ENCODE data around the gene ERICH6. TPM values are rescaled to one million over a fixed set of nuclear protein-coding genes. Genes with fewer than 3 reads are reported as not detected.

ERICH6 gene
- total RNA-seq, 8 experiments from 2014 or later, result 0.20 to 0.43 (median 0.23) TPM; not detected in 2

GRCh38 chr3:150691414-150692040 is 12.2 kb downstream of the ERICH6 start:
- WGBS, 10 experiments, result 0 to 93% (median 68%) methylated on average over 1 to 2 of the region's 2 CpGs; no CpG with 5 or more reads in 2 of the 10 experiments
- Histone ChIP-seq H3K27ac (no peak overlapping the region), H3K4me1 (replicated peaks in 1 of 2) (no peaks in the 10 kb centered on the region), H3K4me3 (no peak overlapping the region)
- in situ Hi-C loops (cut with MboI; ENCODE audit: low pct_unique_long_range_greater_than_20kb in 2 of 9, low sequenced_read_pairs in 9 of 9, unreplicated experiment in 9 of 9), result no loop called here
- ATAC-seq (replicated peaks in 6 of 8), result no peak

- Histone ChIP-seq H3K27ac (no peak overlapping the region), H3K4me1 (replicated peaks in 1 of 2) (no peaks in the 10 kb centered on the region), H3K4me3 (no peak overlapping the region)
- in situ Hi-C loops (cut with MboI; ENCODE audit: low pct_unique_long_range_greater_than_20kb in 2 of 9, low sequenced_read_pairs in 9 of 9, unreplicated experiment in 9 of 9), result no loop called here
- ATAC-seq (replicated peaks in 6 of 8), result no peak
Measured at GRCh38 chr3:150687613-150688012, 16.1 kb downstream of the ERICH6 start.

GRCh38 chr3:150682824-150683223 is 20.9 kb downstream of the ERICH6 start:
- in situ Hi-C loops (cut with MboI; ENCODE audit: low pct_unique_long_range_greater_than_20kb in 2 of 9, low sequenced_read_pairs in 9 of 9, unreplicated experiment in 9 of 9), result no loop called here
- no peak overlapping the region for H3K4me3 ChIP-seq
- no peak for ATAC-seq (replicated peaks in 6 of 8)
- no peaks in the 10 kb centered on the region for H3K4me1 ChIP-seq (replicated peaks in 1 of 2)
- H3K27ac ChIP-seq, result no peak overlapping the region

GRCh38 chr3:150682279-150682678 is 21.4 kb downstream of the ERICH6 start:
- Histone ChIP-seq H3K27ac (no peak overlapping the region), H3K4me3 (no peak overlapping the region), H3K4me1 (replicated peaks in 1 of 2) (no peaks in the 10 kb centered on the region)
- WGBS, 10 experiments, result 20 to 67% (median 63%) methylated on average over 1 of the region's 1 CpG; no CpG with 5 or more reads in 6 of the 10 experiments
- in situ Hi-C loops (cut with MboI; ENCODE audit: low pct_unique_long_range_greater_than_20kb in 2 of 9, low sequenced_read_pairs in 9 of 9, unreplicated experiment in 9 of 9), result no loop called here
- no peak for ATAC-seq (replicated peaks in 6 of 8)

- H3K4me3 ChIP-seq, result no peak overlapping the region
- in situ Hi-C loops (cut with MboI; ENCODE audit: low pct_unique_long_range_greater_than_20kb in 2 of 9, low sequenced_read_pairs in 9 of 9, unreplicated experiment in 9 of 9), result no loop called here
- no peak overlapping the region for H3K27ac ChIP-seq
- H3K4me1 ChIP-seq (replicated peaks in 1 of 2), result no peaks in the 10 kb centered on the region
- ATAC-seq (replicated peaks in 6 of 8), result peak in 2 of 8 experiments; percentile 16 to 45
- WGBS, 10 experiments, result 11 to 94% (median 59%) methylated on average over 1 to 2 of the region's 2 CpGs
Measured at GRCh38 chr3:150681057-150681456, 22.7 kb downstream of the ERICH6 start.

GRCh38 chr3:150680562-150680961 is 23.2 kb downstream of the ERICH6 start:
- ATAC-seq (replicated peaks in 6 of 8), result no peak
- in situ Hi-C loops (cut with MboI; ENCODE audit: low pct_unique_long_range_greater_than_20kb in 2 of 9, low sequenced_read_pairs in 9 of 9, unreplicated experiment in 9 of 9), result no loop called here
- WGBS, 10 experiments, result 43 to 100% (median 88%) methylated on average over 1 to 5 of the region's 5 CpGs

GRCh38 chr3:150675587-150675986 is 28.1 kb downstream of the ERICH6 start:
- H3K4me1 ChIP-seq (replicated peaks in 1 of 2), result no peaks in the 10 kb centered on the region
- H3K4me3 ChIP-seq, result no peak overlapping the region
- H3K27ac ChIP-seq, result no peak overlapping the region
- in situ Hi-C loops (cut with MboI; ENCODE audit: low pct_unique_long_range_greater_than_20kb in 2 of 9, low sequenced_read_pairs in 9 of 9, unreplicated experiment in 9 of 9), result no loop called here
- ATAC-seq (replicated peaks in 6 of 8), result no peak

More at GRCh38 chr3:150680562-150680961, 23.2 kb downstream of the ERICH6 start:
- Histone ChIP-seq H3K4me1 (replicated peaks in 1 of 2) (no peaks in the 10 kb centered on the region), H3K4me3 (no peak overlapping the region), H3K27ac (no peak overlapping the region)

GRCh38 chr3:150673966-150674365 is 29.8 kb downstream of the ERICH6 start:
- H3K27ac ChIP-seq, result no peak overlapping the region
- no peak for ATAC-seq (replicated peaks in 6 of 8)
- H3K4me3 ChIP-seq, result no peak overlapping the region
- no peaks in the 10 kb centered on the region for H3K4me1 ChIP-seq (replicated peaks in 1 of 2)
- in situ Hi-C loops (cut with MboI; ENCODE audit: low pct_unique_long_range_greater_than_20kb in 2 of 9, low sequenced_read_pairs in 9 of 9, unreplicated experiment in 9 of 9), result no loop called here
- 0 to 100% (median 75%) methylated on average over 2 to 3 of the region's 3 CpGs for WGBS, 10 experiments

- Histone ChIP-seq H3K4me1 (replicated peaks in 1 of 2) (no peaks in the 10 kb centered on the region), H3K27ac (no peak overlapping the region), H3K4me3 (no peak overlapping the region)
- 60 to 96% (median 80%) methylated on average over 2 to 5 of the region's 5 CpGs; no CpG with 5 or more reads in 3 of the 10 experiments for WGBS, 10 experiments
- in situ Hi-C loops (cut with MboI; ENCODE audit: low pct_unique_long_range_greater_than_20kb in 2 of 9, low sequenced_read_pairs in 9 of 9, unreplicated experiment in 9 of 9), result no loop called here
- no peak for ATAC-seq (replicated peaks in 6 of 8)
Measured at GRCh38 chr3:150666167-150666566, 37.6 kb downstream of the ERICH6 start.

GRCh38 chr3:150663461-150663860 is 40.3 kb downstream of the ERICH6 start:
- Histone ChIP-seq H3K27ac (no peak overlapping the region), H3K4me1 (replicated peaks in 1 of 2) (no peaks in the 10 kb centered on the region), H3K4me3 (no peak overlapping the region)
- WGBS, 10 experiments, result 67 to 100% (median 90%) methylated on average over 1 to 7 of the region's 8 CpGs; no CpG with 5 or more reads in 2 of the 10 experiments
- in situ Hi-C loops (cut with MboI; ENCODE audit: low pct_unique_long_range_greater_than_20kb in 2 of 9, low sequenced_read_pairs in 9 of 9, unreplicated experiment in 9 of 9), result no loop called here
- no peak for ATAC-seq (replicated peaks in 6 of 8)

- 42 to 83% (median 71%) methylated on average over 3 to 7 of the region's 7 CpGs for WGBS, 10 experiments
- no peak overlapping the region for H3K27ac ChIP-seq
- H3K4me1 ChIP-seq (replicated peaks in 1 of 2), result no peaks in the 10 kb centered on the region
- no peak for ATAC-seq (replicated peaks in 6 of 8)
- in situ Hi-C loops (cut with MboI; ENCODE audit: low pct_unique_long_range_greater_than_20kb in 2 of 9, low sequenced_read_pairs in 9 of 9, unreplicated experiment in 9 of 9), result no loop called here
- no peak overlapping the region for H3K4me3 ChIP-seq
Measured at GRCh38 chr3:150662410-150663200, 41.1 kb downstream of the ERICH6 start.

GRCh38 chr3:150656316-150656715 is 47.4 kb downstream of the ERICH6 start:
- no peaks in the 10 kb centered on the region for H3K4me1 ChIP-seq (replicated peaks in 1 of 2)
- H3K4me3 ChIP-seq, result no peak overlapping the region
- no peak overlapping the region for H3K27ac ChIP-seq
- in situ Hi-C loops (cut with MboI; ENCODE audit: low pct_unique_long_range_greater_than_20kb in 2 of 9, low sequenced_read_pairs in 9 of 9, unreplicated experiment in 9 of 9), result no loop called here
- ATAC-seq (replicated peaks in 6 of 8), result no peak
- WGBS, 10 experiments, result 43 to 91% (median 72%) methylated on average over 2 to 4 of the region's 4 CpGs

- WGBS, 10 experiments, result 57 to 100% (median 83%) methylated on average over 1 to 4 of the region's 4 CpGs
- Histone ChIP-seq H3K27ac (no peak overlapping the region), H3K4me1 (replicated peaks in 1 of 2) (no peaks in the 10 kb centered on the region), H3K4me3 (no peak overlapping the region)
- ATAC-seq (replicated peaks in 6 of 8), result no peak
- in situ Hi-C loops (cut with MboI; ENCODE audit: low pct_unique_long_range_greater_than_20kb in 2 of 9, low sequenced_read_pairs in 9 of 9, unreplicated experiment in 9 of 9), result no loop called here
Measured at GRCh38 chr3:150653110-150653561, 50.6 kb downstream of the ERICH6 start.

GRCh38 chr3:150640256-150640655 is 63.5 kb downstream of the ERICH6 start:
- Histone ChIP-seq H3K27ac (no peak overlapping the region), H3K4me1 (replicated peaks in 1 of 2) (no peaks in the 10 kb centered on the region), H3K4me3 (no peak overlapping the region)
- no peak for ATAC-seq (replicated peaks in 6 of 8)
- in situ Hi-C loops (cut with MboI; ENCODE audit: low pct_unique_long_range_greater_than_20kb in 2 of 9, low sequenced_read_pairs in 9 of 9, unreplicated experiment in 9 of 9), result no loop called here
- WGBS, 10 experiments, result 60 to 100% (median 90%) methylated on average over 1 to 10 of the region's 12 CpGs; no CpG with 5 or more reads in 2 of the 10 experiments

Measured in motor neuron (in vitro differentiated cells).